GM19240 (cell line): ENCODE measurements around the gene TBC1D22A.

Experiments
- DNase-seq: peaks from one replicate; pipeline ENCODE4 v3.0.0; 2011; ENCODE audit warnings: low spot score; ENCODE audit not compliant: insufficient read length

Gene TBC1D22A

DNA sequence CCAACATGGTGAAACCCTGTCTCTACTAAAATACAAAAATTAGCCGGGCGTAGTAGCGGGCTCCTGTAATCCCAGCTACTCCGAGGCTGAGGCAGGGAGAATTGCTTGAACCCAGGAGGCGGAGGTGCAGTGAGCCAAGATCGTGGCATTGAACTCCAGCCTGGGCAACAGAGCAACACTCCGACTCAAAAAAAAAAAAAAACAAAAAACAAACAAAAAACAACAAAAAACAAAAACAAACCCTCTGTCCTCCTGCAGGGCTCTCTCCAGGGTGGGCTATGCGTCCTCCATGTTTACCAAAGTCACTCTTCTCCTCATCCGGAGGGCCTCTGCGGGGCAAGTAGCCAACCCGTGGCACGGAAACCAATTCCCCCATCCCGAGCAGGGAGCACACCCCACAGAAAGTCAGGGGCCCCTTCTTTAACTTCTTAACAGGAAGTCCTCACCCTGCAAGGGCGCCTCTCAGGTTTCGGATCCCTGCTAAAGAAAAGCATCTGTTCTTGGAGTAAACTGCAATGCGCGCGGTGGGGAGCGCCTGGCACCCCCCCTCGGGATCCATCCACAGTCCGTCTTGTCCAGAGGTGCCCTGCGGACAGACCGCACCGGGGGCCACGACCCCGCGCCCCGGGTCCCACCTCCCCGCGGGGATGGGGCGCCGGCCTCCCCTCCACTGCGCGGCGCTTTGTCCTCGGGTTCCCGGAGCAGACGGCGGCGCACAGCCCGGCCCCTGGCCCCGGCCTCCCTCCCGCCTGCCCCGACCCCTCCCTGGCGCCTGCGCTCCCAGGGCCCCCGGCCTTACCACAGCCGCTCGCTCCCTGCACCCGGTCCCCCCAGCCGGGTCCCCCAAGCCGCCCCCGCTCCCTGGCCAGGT is 25.1 kb upstream of the TBC1D22A start:
- DNase-seq = no peak

DNA sequence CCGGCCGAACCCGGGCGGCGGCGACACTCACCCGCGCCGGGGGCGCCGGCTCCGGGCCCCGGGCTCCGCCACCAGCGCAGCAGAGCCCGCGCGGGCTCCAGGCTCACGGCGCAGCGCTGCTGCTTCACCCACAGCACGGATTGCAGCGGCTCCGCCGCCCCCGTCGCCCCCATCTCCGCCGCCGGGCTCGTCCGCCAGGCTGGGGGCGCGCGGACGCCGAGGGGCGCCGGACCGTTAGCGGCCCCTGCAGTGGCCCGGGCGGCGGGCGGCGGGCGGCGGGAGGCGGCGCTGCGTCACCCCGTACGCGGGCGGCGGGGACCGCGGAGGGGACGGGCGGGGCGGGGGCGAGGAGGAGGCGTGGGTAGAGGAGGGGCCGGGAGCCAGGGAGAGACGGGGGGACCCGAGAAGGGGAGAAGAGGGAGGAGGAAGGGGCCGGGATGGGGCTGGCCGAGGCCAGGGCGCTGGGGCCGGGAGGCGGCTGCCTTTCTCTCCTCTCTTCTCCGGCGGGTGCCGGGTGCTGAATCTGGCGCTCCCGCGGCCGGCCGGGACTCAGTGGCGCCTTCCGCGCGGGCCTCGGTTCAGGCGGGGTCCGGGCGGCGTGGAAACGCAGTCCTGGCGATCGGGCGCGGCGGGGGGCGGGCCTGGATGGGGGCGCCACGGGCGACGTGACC is 24.3 kb upstream of the TBC1D22A start, which contains the start of gene CERK:
TSS of gene CERK (minus strand) at position 277 of the 671 bp plus-strand sequence. CDS start at position 173, 104 bp downstream.
- DNase-seq = peak; percentile 68

DNA sequence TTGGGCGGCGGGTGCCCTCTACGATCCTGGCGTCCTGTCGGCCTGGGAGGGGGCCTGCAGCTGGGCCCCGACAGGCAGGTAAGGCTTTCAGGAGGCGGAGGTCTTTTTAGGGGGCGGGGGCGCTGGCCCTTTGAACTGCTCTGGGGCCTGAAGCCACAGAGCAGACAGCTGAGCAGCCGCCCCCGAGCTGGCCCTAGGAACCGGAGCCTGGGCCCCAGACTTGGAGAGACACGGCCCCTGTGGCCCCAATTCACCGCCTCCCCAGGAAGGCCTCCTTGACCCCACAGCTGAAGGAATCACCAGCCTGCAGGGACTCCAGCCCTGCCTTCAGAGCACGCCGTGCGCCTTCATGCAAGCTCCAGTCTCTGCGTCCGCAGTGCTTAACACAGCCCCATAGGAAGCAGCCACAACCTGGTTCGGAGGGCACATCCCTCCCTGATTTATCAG is 23.8 kb upstream of the TBC1D22A start:
- DNase-seq = no peak

DNA sequence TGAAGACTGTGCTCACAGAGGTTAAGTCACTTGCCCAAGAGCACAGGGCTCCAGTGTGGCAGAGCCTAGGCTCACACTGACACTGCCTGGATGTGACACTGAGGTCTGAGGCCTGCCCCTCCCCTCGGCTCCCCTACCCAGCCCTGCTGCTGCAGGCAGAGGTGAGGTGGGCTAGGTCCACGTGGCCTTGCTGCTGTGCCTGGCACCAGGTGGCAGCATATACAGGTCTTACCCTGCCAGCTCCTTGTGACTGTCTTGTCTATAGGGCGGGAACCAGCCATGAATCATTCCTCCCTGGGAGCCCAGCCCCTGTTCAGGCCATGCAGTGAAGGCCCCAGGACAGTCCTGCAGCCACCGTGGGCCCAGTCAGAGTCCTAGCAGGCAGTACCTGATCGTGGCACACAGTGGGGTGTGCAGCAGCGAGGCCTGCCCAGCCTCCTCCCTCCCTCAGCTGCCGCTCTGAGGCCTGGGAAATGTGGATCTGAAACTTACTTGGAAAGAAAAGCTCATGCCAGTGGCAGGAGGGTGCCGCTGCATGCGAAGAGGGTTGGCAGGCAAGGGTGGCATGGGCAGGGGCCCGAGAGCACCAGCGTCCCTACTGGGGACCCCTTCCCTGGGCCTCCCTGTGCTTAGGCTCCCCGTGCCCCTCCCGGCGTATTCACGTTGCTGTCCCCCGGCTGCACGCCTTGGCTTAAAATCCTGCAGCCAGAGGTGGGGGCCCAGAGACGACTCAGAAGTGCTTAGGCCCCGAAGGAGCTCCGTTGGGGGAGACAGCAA is 23.2 kb upstream of the TBC1D22A start:
- DNase-seq = no peak

DNA sequence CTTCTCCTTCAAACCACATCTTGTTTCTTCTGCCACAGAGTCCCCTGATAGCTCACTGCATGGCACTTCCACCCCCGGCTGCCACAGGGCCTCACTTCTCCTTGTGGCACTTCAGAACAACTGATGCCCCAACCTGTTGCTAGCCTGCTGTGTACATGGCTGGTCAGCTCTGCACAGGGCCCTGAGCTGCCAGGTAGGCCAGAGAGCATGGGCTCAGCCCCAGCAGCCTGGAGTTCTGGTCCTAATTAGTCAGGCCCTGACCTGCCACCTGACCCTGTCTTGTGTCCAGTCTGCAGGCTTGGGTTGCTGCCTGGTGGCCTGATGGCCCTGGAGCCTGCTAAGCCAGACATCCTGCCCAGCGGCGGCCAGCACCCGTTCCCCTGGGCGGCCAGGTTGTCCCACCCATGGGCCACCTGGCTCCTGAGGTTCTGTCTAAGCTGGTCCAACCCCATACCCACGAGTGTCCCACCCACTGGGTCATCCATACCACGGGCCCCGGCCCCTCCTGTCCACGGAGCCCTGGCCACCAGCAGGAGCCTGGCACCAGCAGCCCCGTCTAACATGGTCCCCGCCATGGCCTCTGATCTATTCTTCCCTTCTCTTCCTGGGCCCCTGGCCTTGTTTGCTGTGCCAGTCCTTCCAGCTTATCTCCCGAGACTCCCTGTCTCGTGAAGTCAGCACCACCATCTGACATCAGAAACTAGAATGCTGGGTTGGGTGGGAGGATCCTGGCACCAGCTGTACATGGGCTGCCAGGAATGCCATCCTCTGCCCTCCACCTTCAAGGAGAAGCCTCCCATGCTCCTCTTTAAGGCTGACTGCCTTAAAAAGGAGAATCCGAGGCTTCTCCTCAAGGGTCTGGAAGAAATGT is 21.3 kb upstream of the TBC1D22A start:
- DNase-seq = no peak

DNA sequence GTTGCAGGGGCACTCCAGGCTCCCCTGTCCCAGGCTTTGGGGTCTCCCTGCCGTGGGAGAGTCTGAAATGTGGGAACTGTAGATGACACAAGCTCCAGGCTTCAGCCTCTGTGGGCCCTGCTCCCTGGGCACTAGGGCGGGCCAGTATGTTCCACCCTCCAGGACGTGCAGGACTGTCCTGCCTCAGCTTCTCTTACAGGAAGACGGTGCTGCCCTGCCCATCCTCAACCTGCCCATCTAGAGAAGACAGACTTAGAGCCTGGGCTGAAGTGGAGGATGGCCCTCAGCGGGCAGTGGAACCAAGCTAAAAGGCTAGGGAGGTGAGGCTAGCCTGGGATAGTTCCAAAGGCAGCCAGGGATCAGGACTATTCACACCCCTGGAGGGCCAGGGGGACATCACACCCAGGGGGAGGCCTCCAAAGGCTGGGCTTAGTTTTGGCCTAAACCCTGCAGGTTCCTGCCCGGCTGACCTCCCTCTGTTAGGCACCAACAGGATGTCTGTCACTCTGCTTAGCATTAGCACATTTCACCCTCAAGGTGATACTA is 20.4 kb upstream of the TBC1D22A start:
- DNase-seq = no peak

DNA sequence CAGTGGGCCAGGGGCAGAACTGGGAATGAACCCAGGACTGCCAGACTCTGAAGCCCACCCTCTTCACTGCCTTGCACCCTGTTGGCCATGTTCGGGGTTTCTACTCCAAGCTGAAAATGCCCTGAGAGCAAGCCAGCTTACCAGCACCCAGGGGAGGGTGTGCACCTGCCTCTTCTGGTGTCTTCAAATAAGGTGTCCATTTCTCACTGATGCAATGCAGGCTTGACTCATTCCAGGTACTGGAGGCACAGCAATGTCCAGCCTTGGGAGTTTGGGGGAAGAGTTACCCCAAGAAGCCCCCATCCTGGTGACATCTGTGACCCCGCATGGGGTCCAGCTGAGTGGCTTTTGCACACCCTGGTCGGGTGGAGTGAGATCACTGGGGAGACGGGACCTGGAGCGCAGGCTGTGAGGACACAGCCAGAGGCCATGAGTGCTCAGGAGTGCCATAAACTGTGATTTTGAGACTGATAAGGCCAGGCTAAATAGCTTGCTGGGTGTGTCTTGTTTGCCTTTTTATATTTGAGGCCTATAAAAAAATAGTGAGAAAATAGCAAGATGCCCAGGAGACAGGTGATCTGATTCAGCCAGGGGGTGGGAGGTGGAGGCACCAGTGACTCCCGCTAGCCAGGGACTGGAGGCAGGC is 19.8 kb upstream of the TBC1D22A start:
- no peak for DNase-seq

DNA sequence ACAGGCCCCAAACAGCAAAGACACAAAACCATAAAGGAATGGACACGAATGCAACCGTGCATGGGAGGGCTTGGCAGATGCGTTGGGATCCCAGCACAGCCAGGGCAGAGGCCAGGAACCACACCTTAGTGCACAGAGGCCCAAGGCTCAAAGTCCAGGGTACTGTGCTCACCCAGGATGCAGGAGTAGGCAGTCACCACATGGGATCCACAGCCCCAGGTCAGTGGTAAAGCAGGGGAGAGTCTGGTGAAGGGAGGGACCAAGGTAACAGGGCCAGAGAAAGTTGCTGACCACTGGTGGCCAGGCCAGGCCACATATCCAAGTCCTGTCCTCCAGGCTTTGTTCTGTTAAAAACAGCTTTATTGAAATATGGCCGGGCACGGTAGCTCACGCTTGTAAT is 17.9 kb upstream of the TBC1D22A start:
- DNase-seq = no peak

DNA sequence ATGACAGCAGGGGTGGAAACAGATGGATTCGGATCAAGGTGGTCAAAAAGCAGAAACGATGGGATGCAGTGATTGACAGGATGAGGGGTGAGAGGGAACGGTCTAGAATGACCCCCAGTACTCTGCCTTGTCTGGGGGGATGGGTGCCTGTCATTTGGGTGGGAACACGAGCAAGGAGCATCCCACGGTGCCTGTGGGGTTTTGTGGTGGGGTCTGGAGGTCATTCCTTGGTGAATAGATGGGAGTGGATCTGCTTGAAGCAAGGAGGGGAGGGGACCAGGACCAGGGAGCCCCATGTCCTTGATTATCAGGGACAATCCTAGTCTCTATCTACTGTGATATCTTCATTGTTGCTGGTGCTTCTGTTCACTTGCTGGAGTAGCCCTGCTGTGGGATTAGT is 16.3 kb upstream of the TBC1D22A start:
- no peak for DNase-seq

DNA sequence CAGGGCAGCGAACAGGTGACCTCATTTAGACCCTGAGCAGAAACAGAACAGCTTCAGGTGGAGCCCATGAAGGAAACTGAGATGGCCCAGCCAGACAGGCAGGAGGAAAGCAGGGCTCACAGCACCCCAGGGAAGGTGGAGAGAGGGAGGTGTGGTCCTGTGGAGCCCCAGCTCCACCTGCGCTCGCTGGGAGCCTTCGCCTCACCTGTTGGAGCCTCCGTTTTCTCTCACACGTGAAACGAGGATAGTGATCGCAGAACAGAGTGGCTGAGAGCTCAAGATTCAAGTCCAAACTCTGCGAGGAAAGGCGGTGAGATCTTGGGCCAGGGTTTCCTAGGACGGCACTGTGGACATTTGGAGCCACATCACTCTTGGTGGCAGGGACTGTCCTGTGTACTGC is 15.8 kb upstream of the TBC1D22A start:
- no peak for DNase-seq

DNA sequence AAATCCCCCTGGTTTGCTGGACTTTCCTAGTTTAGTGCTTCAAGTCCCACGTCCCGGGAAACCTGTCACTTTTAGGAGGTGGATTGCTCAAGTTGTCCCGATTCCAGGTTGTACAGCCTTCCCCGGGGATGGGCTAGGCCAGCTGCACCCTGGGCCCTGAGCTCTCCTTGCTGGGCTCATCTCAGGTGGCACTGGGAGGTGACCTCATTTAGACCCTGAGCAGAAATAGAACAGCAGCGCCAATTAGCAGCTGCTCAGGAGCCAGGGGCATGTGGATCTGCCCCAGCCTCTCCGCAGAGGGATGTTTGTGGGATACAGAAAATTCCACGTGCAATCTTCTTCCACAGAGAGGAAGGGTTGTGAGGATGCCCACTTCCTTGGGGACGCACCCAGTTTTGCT is 14.8 kb upstream of the TBC1D22A start:
- DNase-seq = no peak

DNA sequence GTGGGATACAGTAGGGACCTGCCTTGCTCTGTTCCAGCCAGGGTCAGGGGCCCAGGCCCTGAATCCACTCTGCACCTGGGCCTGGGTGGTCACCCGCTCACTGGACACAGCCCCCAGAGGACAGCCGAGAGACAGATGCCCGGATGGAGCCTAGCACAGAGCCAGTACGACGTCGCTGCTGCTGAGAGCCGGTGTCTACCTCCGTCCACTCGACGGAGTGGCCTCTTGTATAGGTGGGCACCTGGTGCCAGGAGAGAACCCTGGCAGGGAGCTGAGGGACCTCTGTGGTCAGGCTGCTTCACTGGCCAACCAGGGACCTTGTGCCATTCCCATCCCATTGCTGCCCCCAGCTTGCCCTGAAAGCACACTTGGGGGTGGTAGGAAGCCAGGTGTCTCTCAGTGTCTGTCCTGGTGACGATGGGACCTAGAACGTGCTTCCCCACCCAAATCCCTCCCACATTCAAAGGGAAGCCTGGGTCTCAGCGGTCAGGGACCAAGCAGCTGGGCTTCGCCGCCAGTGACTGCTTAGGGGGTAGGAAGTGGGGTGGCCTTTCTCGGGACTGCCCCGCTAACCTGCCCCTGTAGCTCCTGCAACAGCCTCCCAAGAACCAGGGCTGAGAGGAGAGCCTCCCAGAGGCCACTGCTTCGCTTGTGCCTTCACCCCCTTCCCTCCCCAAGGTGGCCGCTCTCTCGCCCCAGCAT is 14.1 kb upstream of the TBC1D22A start:
- DNase-seq = no peak

DNA sequence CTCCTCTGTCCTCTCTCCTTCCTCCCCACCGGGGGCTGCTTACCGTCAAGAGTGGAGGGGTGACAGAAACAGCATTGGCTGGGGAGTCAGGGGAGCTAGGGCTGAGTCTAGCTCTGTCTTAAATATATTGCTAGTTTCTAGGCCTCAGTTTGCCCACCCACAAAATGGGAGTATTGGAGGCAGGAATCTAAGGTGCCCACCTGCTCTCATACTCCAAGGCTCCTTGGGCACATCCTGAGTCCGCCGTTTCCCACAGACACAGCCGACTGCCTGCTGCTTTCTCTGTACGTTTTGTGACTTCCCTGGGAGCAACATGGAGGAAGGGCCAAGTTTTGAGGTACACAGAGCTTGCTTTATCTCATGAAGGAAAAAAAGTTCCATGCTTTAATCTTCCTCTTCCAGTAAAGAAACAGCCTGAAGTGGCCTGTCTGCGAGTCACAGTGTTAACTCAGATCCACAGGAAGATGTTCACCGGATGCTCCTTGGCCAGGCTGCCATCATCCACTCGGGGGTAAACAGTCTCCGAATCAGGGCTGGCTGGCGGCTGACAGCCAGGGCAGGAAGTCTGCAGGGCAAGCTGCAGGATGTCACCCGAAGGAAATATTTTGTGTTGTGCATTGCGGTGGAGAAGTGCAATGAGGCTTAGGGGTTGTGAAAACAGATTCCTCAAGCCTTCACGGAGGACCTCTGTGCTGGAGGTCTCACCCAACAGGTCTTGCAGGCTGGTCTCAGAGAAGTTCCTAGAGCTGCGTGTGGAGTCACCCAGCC is 13.4 kb upstream of the TBC1D22A start:
- no peak for DNase-seq

DNA sequence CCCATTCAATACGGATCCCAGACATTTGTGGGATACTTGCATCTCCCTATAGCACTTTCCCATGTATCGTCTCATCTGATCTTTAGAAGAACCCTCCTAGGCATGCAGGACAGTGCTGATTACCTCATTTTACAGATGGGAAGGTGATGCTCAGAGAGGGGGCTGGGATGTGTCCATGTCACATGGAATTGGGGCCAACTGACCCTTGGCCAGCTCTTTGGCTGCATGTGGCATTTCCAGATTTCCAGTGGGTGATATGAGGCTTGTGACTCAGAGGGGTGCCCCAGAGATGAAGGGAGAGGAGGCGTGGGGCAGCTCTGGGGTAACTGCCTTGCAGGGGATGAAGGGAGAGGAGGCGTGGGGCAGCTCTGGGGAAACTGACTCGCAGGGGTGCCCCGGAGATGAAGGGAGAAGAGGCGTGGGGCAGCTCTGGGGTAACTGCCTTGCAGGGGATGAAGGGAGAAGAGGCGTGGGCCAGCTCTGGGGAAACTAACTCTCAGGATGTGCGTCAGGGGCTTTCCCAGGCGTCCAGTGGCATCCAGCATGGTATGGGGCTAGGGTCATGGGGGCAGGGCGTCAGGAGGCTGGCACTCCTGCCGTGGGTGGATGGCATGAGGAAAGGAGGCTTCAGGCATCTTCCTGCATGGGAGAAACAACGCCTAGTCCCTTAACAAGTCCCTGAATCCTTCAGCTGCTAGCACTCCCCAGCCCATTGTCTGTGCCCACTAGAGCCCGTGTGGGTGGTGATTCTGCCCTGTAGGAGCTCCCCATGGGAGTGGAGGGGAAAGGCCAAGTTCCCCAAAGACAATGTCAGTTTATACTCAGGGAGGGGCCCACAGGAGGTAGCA is 12.5 kb upstream of the TBC1D22A start:
- DNase-seq = no peak

DNA sequence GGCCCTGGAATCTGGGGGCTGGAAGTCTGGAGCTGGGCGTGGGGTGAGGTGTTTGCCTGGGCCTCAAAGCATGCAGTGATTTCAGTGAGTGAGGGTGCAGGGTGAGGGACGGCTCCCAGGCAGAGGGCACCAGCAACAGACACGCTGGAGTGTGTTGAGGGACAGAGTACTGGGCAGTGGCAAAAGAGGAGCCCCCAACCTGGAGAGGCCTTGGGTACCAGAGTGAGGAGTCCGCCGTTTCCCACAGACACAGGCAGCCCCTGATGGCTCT is 12.0 kb upstream of the TBC1D22A start:
- no peak for DNase-seq

DNA sequence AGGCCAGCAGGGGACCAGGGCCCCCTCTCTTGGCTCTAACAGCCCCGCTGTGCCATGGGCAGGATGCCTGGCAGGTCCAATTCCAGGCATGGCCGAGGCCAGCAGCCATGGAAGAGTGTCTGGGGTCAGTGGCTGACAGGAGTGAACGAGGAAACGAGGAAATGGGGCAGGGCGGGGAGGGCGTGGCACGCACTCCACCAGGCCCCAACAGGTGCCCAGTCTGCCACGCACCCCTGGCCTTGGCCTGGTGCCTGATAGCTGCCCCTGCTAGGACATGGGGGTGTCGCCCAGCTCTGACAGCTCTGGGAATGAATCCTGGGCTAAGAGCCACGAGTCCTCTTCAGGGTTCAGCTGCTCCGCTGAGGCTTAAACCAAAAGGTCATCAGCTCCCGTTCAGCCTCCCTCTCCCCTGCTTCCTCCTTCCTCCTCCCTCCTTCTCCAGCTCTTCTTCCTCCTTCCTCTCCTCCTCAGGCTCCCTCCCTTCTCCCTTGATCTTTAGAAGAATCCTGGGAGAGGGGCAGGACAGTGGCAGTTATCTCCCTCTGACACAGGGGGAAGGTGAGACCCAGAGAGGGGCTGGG is 11.5 kb upstream of the TBC1D22A start:
- no peak for DNase-seq

DNA sequence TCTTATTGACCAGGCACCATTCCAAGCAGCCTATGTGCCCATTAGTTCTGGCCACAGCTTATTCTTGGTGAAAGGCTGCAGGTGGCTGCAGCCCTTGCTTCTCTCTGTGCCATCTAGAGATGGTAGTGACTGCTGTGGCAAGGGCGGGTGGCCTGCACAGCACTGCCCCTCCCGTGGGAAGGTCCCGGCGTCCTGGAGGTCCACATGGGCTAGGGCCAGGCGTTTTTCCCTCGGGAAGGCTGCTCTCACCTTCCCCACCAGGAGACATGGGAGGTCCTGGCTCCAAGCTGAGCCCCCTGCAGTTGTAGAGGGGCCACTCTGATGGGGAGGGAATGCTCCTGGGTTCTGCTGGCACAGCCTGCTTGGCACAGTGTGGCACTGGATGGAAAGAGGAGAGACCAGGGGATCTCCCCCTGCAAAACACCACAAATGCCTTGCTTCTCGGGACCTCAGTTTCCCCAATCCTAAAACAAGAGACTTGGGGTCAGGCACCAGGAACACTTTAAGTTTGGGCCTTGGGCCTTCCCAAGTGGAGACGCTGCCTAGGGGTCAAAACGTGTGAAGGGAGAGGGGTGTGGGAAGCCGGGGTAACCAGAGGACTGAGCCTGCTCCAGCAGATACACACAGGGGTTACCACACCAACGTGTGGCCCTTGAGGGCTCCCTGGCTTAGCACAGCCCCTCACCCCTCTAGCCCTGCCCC is 10.0 kb upstream of the TBC1D22A start:
- no peak for DNase-seq
